Islet of Langerhans (tissue), 1 donor: Measurements from ENCODE around the gene PRKX.
"Not testable (repeated sequence)": the region's sequence is repeated elsewhere in the genome, so short reads cannot be mapped to it uniquely, and the experiment has no call there.

Experiments
- FAIRE-seq: peaks from one replicate; lab custom pipeline; 2011; peaks lifted over from hg19 to GRCh38; lab: Jason Lieb, UNC

Gene PRKX

GRCh38 chrX:3576886-3577501 is 136.5 kb downstream of the PRKX start:
- FAIRE-seq = no peak

DNA sequence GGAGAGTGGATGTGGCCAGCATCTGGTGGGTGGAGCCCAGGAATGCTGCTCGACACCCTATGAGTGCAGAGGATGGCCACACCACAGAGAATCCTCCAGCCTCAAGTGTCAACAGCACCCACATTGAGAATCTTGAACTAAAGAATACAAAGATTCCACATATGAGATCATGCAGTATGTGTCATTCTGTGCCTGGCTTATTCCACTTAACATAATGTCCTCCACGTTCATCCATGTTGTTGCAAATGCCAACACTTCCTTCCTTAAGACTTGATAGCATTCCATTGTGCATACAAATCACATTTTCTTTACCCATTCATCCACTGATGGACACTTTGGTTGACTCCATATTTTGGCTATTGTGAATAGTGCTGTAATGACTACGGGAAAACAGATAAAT is 145.8 kb downstream of the PRKX start:
- no peak for FAIRE-seq

- FAIRE-seq = no peak
Observed at GRCh38 chrX:3563451-3563850, 150.0 kb downstream of the PRKX start.

DNA sequence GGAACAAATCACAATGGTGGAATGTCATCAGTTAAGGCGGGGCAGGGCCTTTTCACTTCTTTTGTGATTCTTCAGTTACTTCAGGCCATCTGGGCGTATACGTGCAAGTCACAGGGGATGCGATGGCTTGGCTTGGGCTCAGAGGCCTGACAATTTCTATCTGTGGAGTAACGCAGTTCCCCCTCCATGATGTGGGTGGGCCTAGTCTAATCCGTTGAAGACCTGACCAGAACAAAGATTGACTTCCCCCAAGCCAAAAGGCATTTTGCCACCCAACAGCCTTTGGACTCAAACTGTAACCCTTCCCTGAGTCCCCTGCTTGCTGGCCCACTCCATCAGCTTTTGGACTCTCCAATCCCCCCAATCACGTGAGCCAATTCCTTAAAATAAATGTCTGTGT is 153.4 kb downstream of the PRKX start:
- not testable (repeated sequence) for FAIRE-seq
